H9 (cell line): ENCODE measurements around the gene PRXL2C. TPM values are rescaled to one million over a fixed set of nuclear protein-coding genes. Genes with fewer than 3 reads are reported as not detected.

Experiments
- DNase-seq: peaks from one replicate; pipeline ENCODE4 v3.0.0-alpha.2; 2017
- H2AFZ ChIP-seq: one replicate; pipeline ENCODE4 v1.6.1; 2013; ENCODE audit warnings: mild to moderate bottlenecking, low read length, control low read depth, moderate library complexity
- H2AK5ac ChIP-seq: 2 replicates; pipeline ENCODE4 v1.6.1; 2013; ENCODE audit warnings: low read length, control low read depth, mixed read lengths; ENCODE audit not compliant: insufficient read length
- H2BK120ac ChIP-seq: one replicate; pipeline ENCODE4 v1.6.1; 2013; ENCODE audit warnings: low read depth, mild to moderate bottlenecking, low read length, control low read depth, inconsistent platforms; ENCODE audit not compliant: poor library complexity, severe bottlenecking
- H2BK12ac ChIP-seq: 2 replicates; pipeline ENCODE4 v1.6.1; 2013; ENCODE audit warnings: low read length, control low read depth, mixed read lengths, low read depth; ENCODE audit not compliant: insufficient read length
- H2BK15ac ChIP-seq: 2 replicates; pipeline ENCODE4 v1.6.1; 2013; ENCODE audit warnings: low read depth, low read length, control low read depth
- H2BK20ac ChIP-seq: one replicate; pipeline ENCODE4 v1.6.1; 2013; ENCODE audit warnings: low read depth, mild to moderate bottlenecking, low read length, control low read depth, inconsistent platforms; ENCODE audit not compliant: poor library complexity, severe bottlenecking
- H2BK5ac ChIP-seq: 2 replicates; pipeline ENCODE4 v1.6.1; 2013; ENCODE audit warnings: low read length, control low read depth, mixed read lengths; ENCODE audit not compliant: insufficient read length
- H3K14ac ChIP-seq: 2 replicates; pipeline ENCODE4 v1.6.1; 2013; ENCODE audit warnings: low read length, control low read depth; ENCODE audit not compliant: insufficient read depth
- H3K18ac ChIP-seq: 2 replicates; pipeline ENCODE4 v1.6.1; 2013; ENCODE audit warnings: low read depth, mild to moderate bottlenecking, mixed read lengths, low read length, control low read depth; ENCODE audit not compliant: insufficient read length
- H3K23ac ChIP-seq: 2 replicates; pipeline ENCODE4 v1.6.1; 2013; ENCODE audit warnings: low read length, control low read depth, mixed read lengths, low read depth; ENCODE audit not compliant: insufficient read length
- H3K23me2 ChIP-seq: 2 replicates; pipeline ENCODE4 v1.6.1; 2013; ENCODE audit warnings: low read depth, mild to moderate bottlenecking, mixed read lengths, low read length, control low read depth; ENCODE audit not compliant: insufficient read length, poor library complexity, severe bottlenecking
- H3K27ac ChIP-seq: 2 replicates; pipeline ENCODE4 v1.5.1; 2013; ENCODE audit warnings: low read length, control low read depth, mixed read lengths, low read depth; ENCODE audit not compliant: insufficient read length
- H3K27me3 ChIP-seq: 2 replicates; pipeline ENCODE4 v1.6.1; 2013; ENCODE audit warnings: low read length, control low read depth, inconsistent platforms; ENCODE audit not compliant: insufficient read depth
- H3K4ac ChIP-seq: 2 replicates; pipeline ENCODE4 v1.6.1; 2013; ENCODE audit warnings: low read depth, mild to moderate bottlenecking, control low read depth, inconsistent platforms, low read length, moderate library complexity
- H3K4me1 ChIP-seq: 2 replicates; pipeline ENCODE4 v1.6.1; 2013; ENCODE audit warnings: low read length, control low read depth, inconsistent platforms; ENCODE audit not compliant: insufficient read depth
- H3K4me2 ChIP-seq: 2 replicates; pipeline ENCODE4 v1.6.1; 2013; ENCODE audit warnings: low read length, control low read depth, mixed read lengths; ENCODE audit not compliant: insufficient read length, insufficient read depth
- H3K56ac ChIP-seq: 2 replicates; pipeline ENCODE4 v1.6.1; 2013; ENCODE audit warnings: low read depth, mild to moderate bottlenecking, mixed read lengths, low read length, control low read depth; ENCODE audit not compliant: insufficient read length
- H3K79me1 ChIP-seq: 2 replicates; pipeline ENCODE4 v1.6.1; 2013; ENCODE audit warnings: low read depth, mild to moderate bottlenecking, moderate library complexity, low read length, control low read depth, inconsistent platforms; ENCODE audit not compliant: insufficient read depth, poor library complexity, severe bottlenecking
- H3K79me2 ChIP-seq: 2 replicates; pipeline ENCODE4 v1.6.1; 2013; ENCODE audit warnings: low read length, control low read depth, inconsistent platforms; ENCODE audit not compliant: insufficient read depth
- H3K9ac ChIP-seq: 2 replicates; pipeline ENCODE4 v1.6.1; 2013; ENCODE audit warnings: low read length, control low read depth, mixed read lengths; ENCODE audit not compliant: insufficient read length; ENCODE audit errors: extremely low read depth
- H3K9me3 ChIP-seq: one replicate; pipeline ENCODE4 v1.6.1; 2013; ENCODE audit warnings: low read depth, low read length, inconsistent platforms; ENCODE audit not compliant: control insufficient read depth
- H3T11ph ChIP-seq: one replicate; pipeline ENCODE4 v1.6.1; 2013; ENCODE audit warnings: mild to moderate bottlenecking, low read length, control low read depth, inconsistent platforms
- H4K20me1 ChIP-seq: one replicate; pipeline ENCODE4 v1.6.1; 2013; ENCODE audit not compliant: control insufficient read depth, insufficient read length, insufficient read depth
- H4K5ac ChIP-seq: 2 replicates; pipeline ENCODE4 v1.6.1; 2013; ENCODE audit warnings: low read depth, mild to moderate bottlenecking, mixed read lengths, low read length, control low read depth; ENCODE audit not compliant: insufficient read length
- H4K8ac ChIP-seq: replicated peaks from 2 replicates; pipeline ENCODE4 v1.6.1; 2013; ENCODE audit warnings: low read length, control low read depth, mixed read lengths, low read depth; ENCODE audit not compliant: insufficient read length
- H4K91ac ChIP-seq: 2 replicates; pipeline ENCODE4 v1.6.1; 2013; ENCODE audit warnings: low read depth, mild to moderate bottlenecking, moderate library complexity, mixed read lengths, low read length, control low read depth; ENCODE audit not compliant: insufficient read length
- H3K27ac Mint-ChIP-seq, 3 experiments: 2 replicates in 2 of 3; 3 replicates in 1 of 3; pipeline ENCODE4 v1.8.0; 2020 to 2021; ENCODE audit warnings: mixed read lengths in 3 of 3, mild to moderate bottlenecking in 1 of 3, moderate library complexity in 1 of 3
- H3K27me3 Mint-ChIP-seq: 2 replicates; pipeline ENCODE4 v1.8.0; 2021; ENCODE audit warnings: low read depth, mild to moderate bottlenecking, moderate library complexity, mixed read lengths
- H3K36me3 Mint-ChIP-seq, 3 experiments: 2 replicates in 2 of 3; 3 replicates in 1 of 3; pipeline ENCODE4 v1.8.0; 2020 to 2021; ENCODE audit warnings: low read depth in 3 of 3, mixed read lengths in 3 of 3; ENCODE audit not compliant: insufficient read depth in 1 of 3
- H3K4me1 Mint-ChIP-seq, 2 experiments: 2 replicates each; pipeline ENCODE4 v1.8.0; 2020; ENCODE audit warnings: mixed read lengths in 2 of 2
- H3K4me3 Mint-ChIP-seq, 2 experiments: 2 replicates in 1 of 2; 3 replicates in 1 of 2; pipeline ENCODE4 v1.8.0; 2020 to 2021; ENCODE audit warnings: mild to moderate bottlenecking in 2 of 2, mixed read lengths in 2 of 2, moderate library complexity in 1 of 2
- H3K9me3 Mint-ChIP-seq, 2 experiments: 2 replicates in 1 of 2; 3 replicates in 1 of 2; pipeline ENCODE4 v1.8.0; 2020; ENCODE audit warnings: mild to moderate bottlenecking in 2 of 2, mixed read lengths in 2 of 2, moderate library complexity in 1 of 2
- WGBS: extraction: QIAGEN DNeasy Blood & Tissue Kit; methylation state at CpG from one replicate; pipeline ENCODE4 v1.1.7; 2013; ENCODE audit warnings: missing lambda C conversion rate, low lambda C conversion rate, mixed read lengths; ENCODE audit not compliant: insufficient read length; ENCODE audit errors: extremely low coverage; 5-methylcytosine and 5-hydroxymethylcytosine counted together
- total RNA-seq: library from RNA; stranded (reverse); gene quantifications from 2 replicates; pipeline ENCODE4 v1.2.1, GENCODE V29; 2021
- TF ChIP-seq, protein P1 (sequence below): fragments of 200-600 bp; sonication (generic); conservative IDR thresholded peaks from 3 replicates; pipeline ENCODE4 v1.8.0; 2021; ENCODE audit warnings: antibody characterized with exemption, mild to moderate bottlenecking

Gene PRXL2C
- total RNA-seq, 1 experiment from 2014 or later = 4.7 TPM

DNA sequence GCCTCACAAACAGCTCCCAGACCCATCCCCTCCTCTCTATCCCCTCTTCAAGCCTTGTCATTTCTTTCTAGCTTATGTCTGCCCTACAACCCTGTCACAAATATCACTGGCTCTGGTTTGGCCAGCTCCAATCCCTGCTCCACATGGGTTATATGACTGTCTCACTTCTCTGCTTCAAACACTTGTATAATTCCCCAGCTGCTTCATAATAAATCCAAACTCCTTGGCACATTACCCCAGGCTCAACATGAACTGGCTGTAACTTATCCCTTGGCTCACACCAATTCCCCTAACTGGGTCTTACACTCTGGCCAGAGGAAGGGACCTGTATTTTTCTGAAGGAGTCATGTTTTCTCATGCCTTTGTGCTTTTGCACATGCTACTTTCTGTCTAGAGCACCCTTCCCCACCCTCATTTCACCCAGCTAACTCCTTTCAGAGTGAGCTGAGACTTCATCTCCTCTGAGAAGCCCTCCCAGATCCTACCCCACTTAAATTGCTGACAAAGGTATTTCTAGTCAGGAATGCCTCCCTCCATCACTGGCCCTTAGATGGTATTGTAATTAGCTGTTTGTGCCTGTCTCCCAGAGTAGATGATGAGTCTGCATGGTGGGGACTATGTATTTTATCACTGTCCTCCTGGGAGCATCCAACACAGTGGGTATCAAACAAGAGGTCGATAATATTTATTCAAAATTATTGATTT, 5.3 kb downstream of the PRXL2C start:
- Histone ChIP-seq H3K4me1 (no peaks in the 10 kb centered on the region), H3K23me2 (no peaks in the 10 kb centered on the region), H2BK5ac (no peak overlapping the region), H3K18ac (no peak overlapping the region), H3K4ac (no peak overlapping the region), H4K91ac (no peak overlapping the region), H2AK5ac (no peak overlapping the region), H2BK120ac (no peak overlapping the region), H3K79me2 (no peaks in the 10 kb centered on the region), H3K4me2 (no peak overlapping the region), H2BK12ac (no peak overlapping the region), H2BK15ac (no peak overlapping the region), H3K27me3 (no peaks in the 10 kb centered on the region), H3K9me3 (no peaks in the 10 kb centered on the region), H2AFZ (no peak overlapping the region), H3K14ac (no peak overlapping the region), H3K23ac (no peak overlapping the region), H4K20me1 (no peaks in the 10 kb centered on the region), H4K5ac (no peak overlapping the region), H2BK20ac (no peak overlapping the region), H4K8ac (no peak overlapping the region), H3T11ph (no peak overlapping the region), H3K27ac (no peak overlapping the region), H3K9ac (no peak overlapping the region), H3K56ac (no peak overlapping the region), H3K79me1 (no peaks in the 10 kb centered on the region)
- Mint-ChIP-seq H3K4me3 (no peak overlapping the region), H3K36me3 (peaks cover 2 to 11% (median 4%) of the 10 kb centered on the region in 3 experiments; a peak in 6 of 7 replicates), H3K27me3 (no peaks in the 10 kb centered on the region), H3K27ac (no peak overlapping the region), H3K9me3 (no peaks in the 10 kb centered on the region), H3K4me1 (peaks cover 0 to 2% of the 10 kb centered on the region in 2 experiments; a peak in 1 of 4 replicates)
- TF ChIP-seq, protein P1, sequence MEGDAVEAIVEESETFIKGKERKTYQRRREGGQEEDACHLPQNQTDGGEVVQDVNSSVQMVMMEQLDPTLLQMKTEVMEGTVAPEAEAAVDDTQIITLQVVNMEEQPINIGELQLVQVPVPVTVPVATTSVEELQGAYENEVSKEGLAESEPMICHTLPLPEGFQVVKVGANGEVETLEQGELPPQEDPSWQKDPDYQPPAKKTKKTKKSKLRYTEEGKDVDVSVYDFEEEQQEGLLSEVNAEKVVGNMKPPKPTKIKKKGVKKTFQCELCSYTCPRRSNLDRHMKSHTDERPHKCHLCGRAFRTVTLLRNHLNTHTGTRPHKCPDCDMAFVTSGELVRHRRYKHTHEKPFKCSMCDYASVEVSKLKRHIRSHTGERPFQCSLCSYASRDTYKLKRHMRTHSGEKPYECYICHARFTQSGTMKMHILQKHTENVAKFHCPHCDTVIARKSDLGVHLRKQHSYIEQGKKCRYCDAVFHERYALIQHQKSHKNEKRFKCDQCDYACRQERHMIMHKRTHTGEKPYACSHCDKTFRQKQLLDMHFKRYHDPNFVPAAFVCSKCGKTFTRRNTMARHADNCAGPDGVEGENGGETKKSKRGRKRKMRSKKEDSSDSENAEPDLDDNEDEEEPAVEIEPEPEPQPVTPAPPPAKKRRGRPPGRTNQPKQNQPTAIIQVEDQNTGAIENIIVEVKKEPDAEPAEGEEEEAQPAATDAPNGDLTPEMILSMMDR = no peak
- no peak for DNase-seq
- no CpG with 5 or more reads among the region's 1 CpG for WGBS
